Activated T-helper 1 cell treated with anti-CD3 and anti-CD28 coated beads, Interleukin-2, amount 50 U/mL, for 16 hours (primary cell): Measurements from ENCODE around the gene PCDH1.

Source experiments
- DNase-seq, 2 donors: peaks; one replicate each; pipeline ENCODE4 v3.0.0-alpha.2; 2020; ENCODE audit warnings: low read depth in 1 of 2, low spot score in 1 of 2

The PCDH1 gene

DNA sequence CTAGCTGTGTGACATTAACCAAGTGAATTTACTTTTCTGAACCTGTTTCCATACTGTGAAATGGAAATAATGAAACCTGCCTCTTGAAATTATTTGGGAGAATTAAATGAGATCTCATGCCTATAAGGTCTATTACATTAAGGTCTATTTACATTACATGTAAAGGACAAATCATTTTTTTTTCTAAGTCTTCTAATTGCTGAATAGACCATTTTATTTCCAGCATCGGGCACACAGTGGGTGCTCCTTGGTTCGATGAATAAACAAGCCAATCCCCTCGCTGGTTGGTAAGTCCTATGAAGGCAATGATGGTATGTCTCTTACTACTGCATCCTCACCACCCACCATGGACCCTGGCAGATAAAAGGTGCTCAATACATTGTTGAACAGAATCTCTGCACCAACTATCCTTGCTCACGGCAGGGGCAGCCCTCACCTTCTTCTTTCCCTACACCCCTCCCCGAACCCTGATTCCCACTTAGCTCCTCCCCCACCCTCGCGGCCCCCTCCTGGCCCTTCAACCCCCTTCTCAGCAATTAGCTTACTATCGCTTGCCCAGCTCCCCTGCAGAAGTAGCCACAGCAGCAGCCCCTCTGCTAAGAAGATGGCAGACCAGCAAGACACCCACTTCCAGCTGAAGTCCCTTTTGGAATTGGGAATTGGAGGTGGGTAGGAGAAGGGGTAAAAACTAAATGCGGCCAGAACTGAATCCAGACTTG is 3.0 kb downstream of the PCDH1 start:
- no peak for DNase-seq

DNA sequence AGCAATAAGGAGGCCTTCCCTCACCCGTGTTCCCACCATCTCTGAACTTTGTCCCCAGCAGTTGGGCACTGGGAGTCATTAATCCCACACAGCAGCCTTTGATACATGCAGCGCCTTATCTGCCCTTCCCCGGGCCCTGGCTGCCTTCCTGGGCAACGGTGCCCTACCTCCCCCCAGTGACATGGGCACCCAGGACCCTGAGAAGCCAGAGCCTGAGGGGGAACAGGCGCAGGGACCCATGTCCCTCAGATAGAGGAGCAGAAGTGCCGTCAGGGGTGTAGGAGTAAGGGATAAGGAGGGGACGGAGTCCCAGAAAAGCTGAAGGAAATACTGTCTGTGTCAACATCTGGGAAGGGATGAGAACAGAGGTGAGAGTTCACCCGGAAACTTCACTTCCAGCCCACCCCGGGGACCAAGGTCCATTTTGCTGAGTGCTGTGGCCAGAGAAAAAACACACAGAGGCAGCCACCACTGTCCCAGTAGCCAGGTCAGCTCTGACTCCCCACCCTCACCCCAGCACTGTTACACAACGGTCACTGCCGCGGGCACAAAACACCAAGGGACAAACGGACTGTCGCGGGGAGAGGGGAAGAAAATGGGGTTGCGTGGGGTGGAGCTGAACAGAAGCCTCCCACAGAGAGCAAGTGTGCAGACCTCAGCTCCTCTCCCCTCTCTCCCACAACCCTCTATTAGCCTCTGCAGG is 3.8 kb downstream of the PCDH1 start:
- no peak for DNase-seq

DNA sequence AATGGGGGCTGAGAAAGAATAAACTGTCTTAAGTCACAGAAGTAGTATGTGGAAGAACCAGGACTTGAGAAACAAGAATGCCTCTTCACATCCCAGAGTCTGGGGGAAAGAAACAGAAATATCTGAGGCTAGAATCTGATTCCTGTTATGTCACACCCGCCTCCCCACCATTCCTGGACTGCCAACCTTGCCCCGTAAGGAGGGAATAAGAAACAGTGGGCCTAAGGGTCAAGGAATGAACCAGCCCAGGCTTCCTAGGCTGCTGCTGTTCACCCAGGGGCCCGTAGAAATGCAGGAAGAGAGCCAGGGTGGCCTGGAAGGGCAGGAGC is 4.3 kb downstream of the PCDH1 start:
- no peak for DNase-seq

DNA sequence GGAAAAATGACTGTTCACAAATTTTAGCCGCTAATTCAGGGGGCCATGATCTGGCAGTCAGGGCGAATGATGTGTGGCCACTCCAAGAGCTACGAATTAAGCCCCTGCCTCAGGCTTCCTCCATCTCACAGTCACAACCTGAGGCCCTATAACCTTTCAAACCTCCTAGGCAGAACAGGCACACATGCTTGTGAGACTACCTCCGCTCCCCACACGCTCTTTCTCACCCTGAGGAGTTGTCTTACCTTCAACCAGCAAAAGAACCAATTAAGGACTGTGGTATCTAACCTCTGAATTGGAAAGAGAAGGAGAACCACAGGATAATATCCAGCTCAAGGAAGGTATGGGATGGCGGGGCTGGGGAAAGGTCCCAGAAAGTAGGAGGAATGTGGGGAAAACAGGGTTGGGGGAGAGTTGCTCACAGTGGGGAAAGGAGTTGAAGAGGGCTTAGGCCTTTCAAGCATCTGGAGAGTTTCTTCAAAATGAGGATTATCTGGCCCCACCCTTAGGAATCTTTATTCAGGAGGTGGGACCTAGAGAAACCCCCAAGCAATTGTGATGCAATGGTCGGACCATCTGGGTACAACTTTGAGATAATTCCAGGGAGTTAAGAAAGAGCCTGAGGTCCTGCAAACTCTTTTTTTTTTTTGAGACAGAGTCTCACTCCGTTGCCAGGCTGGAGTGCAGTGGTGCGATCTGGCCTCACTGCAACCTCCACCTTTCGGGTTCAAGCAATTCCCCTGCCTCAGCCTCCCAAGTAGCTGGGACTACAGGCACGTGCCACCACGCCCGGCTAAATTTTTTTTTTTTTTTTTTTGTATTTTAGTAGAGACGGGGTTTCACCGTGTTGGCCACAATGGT is 5.5 kb downstream of the PCDH1 start:
- DNase-seq, result no peak

DNA sequence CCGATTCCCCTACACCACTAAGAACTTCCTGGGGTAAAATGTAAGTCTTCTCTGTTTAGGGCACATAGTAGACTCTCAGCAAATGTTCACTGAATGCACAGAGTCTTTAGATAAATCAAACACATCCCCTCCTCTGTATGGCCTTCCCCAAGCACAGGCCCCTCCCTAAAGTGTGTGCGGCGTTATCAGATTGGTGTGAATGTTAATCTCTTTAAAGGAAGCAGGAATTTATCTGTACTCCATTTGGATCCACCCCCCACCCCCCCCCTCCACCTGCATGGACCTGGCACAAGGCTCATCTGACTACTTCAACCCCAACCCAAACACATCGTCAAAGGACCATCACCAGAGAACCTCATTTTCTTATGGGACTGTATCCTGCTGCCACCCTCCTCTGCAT is 6.3 kb downstream of the PCDH1 start:
- no peak for DNase-seq

DNA sequence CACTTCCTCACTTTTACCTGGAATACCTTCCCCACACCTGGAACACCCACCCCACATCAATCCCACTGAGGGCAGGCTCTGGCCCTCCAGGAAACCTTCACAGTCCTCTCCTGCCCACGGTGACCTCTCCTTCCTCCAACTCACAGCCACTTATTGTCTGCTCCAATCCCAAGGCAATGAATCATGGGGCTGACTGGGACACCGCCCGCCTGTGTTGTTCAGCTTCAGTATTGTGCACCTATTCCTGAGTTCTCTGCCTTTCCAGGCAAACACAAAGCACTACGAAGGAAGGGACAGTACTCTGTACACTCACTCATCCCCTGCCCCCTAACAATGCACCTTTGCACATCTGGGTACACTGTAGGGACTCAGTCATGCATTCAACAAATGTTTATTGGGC is 7.3 kb downstream of the PCDH1 start:
- DNase-seq, result no peak

DNA sequence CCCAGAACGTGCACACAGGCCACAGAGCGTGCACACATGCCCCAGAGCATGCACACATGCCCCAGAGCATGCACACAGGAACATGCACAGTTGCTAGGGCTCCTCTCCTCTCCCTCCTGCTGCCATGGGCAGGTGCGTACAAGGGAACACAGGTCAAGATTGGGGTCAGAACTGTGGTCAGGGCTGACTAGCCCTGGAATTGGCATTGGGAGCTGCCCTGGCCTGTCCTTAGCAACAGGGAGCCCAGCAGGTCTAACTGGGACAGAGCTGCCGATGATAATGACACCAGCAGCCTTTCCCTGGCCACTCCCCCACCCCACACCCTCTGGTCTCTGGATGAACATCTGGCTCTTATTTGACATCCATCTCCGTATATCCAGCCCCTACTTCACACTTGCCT is 8.0 kb downstream of the PCDH1 start:
- no peak for DNase-seq

DNA sequence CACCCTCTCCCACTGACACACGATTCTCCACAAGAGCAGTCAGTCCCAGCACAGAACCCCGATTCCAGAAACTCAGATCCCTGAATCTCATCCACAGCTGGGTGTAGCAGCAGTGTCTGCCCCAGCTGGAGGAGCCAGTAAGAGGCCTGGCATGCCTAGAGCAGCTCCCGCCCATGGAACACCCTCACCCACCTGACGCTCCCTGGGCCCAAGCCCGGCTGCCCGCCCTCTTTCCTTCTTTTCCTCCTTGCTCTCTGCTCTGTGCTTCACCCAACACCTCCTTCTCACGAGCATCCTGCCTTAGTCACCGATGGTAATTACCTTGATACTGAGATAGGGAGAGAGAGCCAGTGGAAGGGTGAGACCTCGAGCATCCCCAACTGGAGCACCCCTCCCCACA is 8.7 kb downstream of the PCDH1 start:
- DNase-seq, result no peak

DNA sequence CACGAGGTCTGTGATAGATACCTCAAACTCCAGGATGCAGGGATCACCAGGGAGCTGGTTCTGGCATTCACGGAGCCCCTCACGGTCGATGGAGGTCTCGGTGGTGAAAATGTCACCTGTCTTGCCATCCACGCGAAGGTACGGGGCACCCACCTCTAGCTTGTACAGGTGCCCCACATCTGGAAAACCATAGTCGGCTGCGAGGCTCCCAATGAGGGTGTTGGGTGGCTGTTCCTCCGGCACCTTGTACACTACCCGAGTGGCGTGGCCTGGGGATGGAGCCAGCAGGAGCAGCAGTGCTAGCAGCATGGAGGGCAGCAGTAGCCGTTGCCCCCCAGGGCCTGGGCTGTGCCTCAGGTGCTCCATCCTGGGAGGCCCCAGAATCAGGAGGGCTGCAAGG is 9.2 kb downstream of the PCDH1 start:
- no peak for DNase-seq

DNA sequence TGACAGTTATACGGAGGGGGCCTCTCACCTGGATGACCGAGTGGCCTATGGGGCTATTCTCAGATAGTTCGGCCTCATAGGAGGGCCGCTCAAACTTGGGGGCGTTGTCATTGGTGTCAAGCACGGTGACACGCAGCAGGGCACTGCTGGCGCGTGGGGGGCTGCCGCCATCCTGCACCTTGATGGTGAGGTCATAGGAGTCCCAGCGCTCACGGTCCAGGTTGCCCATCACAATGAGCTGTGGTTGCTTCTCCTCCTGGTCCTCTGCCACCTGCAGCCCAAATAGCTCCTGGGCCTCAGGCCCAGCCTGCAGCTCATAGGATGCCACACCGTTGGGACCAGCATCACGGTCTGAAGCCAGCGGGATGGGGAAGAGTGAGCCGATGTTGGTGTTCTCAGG is 9.7 kb downstream of the PCDH1 start:
- no peak for DNase-seq

DNA sequence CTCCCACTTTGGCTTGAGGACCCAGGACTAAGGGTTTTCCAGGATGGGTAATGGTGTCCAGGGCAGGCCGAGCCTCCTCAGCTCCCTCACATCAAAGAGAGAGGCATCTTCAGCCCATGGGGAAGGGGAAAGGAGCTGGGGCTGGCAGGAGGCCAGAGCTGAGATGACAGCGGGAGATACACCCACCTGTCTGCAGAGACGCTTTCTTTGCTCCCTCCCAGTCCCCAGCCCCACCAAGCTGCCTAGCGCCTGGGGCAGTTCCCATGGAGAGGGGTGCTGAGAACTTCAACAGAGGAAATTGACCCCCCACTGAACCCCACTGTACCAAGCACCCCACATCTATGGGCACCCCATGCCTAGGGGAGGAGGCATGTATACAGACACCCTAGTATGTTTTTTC is 10.6 kb downstream of the PCDH1 start:
- no peak for DNase-seq

DNA sequence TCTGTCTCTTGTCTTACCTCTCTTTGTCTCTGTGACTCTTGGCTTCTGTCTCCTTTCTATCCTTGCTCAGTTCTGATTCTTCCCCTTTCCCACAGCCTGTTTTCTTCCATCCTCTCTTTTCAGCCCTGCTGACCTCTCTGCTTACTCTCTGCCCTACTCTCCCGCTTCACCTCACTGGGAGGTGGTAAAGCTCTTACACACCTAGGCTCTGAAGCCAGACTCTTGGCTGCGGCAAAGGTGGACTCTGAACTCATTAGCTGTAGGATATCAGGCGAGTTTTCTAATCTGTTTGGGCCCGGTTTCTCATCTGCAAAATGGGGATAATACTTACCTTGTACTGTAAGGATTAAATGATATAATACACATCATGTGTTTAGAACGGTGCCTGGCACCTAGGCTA is 11.1 kb downstream of the PCDH1 start:
- no peak for DNase-seq

DNA sequence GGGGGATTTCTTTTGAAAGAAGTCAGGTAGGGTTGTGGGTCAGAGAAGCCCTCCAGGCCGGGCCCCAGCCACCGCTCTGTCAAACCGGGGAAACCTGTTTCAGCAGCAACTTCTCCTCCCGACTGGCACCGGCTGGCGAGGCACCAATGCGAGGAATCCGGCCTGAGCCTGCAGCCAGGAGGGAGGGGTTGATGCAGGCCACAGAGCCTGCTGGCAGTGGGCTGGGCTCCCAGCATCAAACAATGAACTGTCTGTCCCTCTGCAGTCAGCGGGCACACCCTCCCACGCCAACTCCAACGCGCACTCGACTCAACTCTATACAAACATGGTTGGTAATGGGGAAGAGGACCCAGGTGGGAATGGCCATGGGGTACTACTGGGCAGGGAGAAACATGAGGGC is 12.1 kb downstream of the PCDH1 start:
- no peak for DNase-seq

DNA sequence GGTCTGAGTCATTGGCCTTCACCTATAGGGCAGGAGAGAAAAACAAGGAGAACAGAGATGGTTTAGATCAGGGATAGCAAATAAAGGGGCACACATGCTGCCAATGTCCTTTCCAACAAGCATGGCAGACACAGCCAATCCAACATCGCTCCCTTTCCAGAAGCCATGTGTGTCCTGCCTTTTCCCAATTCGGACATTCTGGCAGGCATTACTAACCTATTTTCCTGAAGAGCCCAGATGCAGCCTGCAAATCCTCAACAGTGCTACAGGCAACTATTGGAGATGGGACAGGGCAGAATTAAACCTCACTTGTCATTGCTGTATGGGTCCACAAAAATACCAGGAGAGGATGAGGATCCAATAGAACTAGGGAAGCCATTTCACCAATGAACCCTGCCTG is 12.8 kb downstream of the PCDH1 start:
- no peak for DNase-seq

DNA sequence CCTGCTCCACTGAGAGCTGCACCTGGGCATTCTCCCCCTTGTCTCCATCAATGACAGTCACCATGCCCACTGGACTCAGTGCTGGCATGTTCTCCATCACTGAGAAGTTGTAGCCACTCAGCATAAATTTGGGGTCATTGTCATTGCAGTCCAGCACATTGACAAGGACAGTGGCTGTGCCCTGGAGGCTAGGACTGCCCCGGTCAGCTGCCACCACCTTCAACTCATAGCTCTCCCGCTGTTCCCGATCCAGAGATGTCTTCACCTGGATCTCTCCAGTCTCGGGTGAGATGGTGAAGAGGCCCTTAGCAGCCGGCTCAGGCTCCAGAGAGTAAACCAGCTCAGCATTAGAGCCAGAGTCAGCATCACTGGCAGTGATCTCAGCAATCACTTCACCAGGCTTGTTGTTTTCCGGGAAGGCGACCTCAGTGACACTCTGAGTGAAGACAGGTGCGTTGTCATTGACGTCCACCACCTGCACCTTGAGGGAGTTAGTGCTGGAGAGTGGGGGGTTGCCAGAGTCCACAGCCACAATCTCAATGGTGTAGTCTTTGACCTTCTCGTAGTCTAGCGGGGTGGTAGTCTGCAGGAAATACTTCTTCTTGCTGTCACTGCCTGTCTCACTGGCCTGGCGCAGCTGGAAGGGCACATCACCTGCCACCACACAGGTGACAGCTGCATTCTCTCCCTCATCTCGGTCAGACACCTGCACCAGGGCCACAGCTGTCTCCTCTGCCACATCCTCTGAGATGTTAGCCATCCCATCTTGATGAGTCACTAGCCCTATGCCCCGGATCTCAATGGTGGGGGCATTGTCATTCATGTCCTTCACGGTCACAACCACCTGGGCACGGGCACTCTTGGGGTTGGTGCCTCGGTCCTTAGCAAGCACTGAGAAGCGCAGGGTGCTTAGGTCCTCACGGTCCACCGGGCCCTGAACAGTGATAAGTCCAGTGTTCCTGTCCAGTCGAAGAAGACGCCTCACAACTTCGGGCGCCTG is 13.5 kb downstream of the PCDH1 start:
- DNase-seq, result no peak

DNA sequence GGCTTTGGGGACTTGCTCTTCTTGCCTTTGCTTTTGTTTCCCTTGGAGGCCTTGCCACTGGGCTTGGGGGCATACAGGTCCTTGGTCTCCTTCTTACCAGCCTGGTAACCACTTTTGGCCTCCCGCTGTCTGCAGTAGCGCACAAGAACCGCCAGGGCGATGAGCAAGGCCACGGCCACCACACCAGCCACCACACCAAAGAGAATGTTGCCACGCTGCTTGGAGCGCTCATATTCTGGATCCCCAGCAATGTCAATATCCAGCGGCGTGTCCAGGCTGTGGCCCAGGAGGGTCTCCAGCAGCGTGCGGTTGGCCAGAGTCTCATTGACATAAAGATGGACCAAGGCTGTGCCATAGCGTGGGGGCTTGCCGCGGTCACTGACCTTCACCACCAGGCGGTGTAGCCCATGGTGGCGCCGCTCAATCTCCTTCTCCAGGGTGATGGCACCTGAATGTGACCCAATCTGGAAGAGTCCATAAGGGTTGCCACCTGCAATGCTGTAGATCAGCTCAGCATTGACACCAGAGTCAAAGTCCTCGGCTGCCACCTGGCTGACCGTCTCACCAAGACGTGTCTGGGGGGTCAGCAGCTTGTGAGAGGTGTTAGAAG is 14.5 kb downstream of the PCDH1 start:
- DNase-seq, result no peak

DNA sequence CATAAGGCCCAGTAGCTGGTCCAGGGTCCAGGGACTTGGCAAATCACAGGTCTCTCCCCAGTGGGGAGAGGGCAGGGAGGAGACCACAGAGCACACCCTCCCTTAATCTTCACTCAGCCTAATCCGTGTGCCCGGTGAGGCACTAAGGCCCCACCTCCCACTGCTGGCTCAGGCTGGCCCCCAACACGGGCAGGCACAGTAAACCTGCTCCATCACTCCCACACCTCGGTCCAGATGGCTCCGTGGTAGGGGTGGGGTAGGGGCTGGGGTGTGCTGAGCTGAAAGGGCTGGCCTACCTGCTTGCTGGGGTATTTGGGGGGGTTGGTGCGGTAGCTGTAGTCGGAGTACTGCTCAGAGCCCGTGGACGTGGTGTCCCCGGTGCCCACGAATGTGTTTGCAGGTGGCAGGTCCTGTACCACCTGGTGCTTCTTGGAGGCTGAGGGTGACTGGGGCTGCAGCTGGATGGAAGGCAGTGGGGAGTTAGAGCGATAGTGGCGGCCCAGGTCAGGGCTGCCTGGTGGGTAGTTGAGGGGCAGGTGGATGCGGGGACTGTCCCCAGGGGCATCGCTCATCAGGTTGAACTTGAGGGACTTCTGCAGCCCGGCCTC is 15.2 kb downstream of the PCDH1 start:
- no peak for DNase-seq

DNA sequence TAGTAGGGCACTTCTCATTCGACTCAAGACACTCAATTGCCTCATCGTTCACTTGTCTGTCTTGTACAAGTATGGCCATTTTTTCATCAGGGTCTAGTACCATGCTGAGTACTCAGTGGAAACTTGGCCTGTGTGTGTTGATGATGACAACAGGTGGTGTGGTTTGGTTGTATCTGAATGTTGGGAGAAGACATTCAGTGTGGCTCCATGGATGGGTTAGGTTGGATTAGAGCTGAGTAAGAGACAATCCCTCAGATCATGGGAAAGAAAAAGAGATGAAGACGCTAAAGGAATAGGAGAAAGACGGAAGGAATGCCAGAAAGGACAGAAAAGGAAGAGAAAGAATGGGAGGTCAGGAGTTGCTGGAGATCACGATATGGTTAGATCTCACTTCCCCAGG is 17.0 kb downstream of the PCDH1 start:
- DNase-seq, result no peak

DNA sequence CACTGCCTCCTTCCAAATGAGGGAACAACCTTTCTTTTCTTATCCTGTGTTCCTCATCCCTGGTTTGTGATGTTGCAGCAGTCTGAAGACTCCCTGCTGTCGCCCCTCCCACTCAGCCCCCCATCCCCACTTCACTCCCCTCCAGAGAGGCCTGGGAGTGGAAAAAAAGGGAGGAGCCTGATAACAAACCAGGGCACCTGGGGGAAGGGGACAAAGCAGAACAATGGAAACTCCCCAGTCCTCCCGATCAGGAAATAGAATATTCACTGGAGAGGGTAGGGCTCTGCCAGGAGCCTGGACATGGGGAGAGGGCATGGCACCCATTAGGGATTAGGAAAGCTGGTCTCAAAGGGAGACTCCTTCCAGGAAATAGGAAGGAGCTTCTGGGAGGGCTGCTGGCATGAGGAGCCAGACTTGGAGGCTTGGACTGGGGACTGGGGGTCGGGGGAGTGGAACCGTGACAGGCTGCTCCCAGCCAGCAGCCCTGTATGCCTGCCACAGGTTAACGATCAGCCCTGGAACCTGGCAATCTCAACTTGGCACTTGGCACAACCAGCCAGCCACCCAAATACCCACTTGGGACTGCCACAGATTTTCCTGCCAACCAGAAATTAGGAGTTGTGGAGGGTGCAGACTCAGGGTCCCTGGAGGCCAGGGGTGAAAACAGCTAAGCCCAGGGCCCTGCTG is 20.0 kb downstream of the PCDH1 start:
- DNase-seq, result no peak

DNA sequence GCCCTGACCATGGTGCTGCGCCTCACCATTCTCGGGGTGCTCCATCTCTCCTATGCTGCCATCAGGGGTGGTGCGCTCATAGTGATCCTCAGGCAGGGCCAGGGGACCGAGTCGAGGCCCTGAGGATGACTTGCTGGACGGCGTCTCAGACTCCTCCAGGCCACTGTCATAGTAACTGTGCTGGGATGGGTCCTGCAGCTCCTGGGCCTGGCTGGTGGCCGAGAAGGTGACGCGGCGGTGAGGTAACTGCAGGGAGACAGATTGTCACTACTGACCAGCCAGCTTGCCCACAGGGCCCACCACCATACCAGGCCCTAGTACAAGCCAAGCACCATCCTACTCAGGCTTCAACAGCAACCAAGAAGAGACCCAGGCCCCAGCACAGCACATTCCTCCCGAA is 21.0 kb downstream of the PCDH1 start:
- DNase-seq, result no peak
